GM18873 (cell line): ENCODE results near the gene PAK5.
A peak's percentile ranks its signal among the peaks of the same experiment; 100 is the strongest.

Experiments
- ATAC-seq: cut with Tn5 transposase; IDR thresholded peaks from one replicate; pipeline ENCODE4 v1.9.1; 2021; ENCODE audit warnings: mild to moderate bottlenecking, moderate library complexity, moderate number of reproducible peaks; ENCODE audit not compliant: unreplicated experiment, low FRiP score

The PAK5 gene

DNA sequence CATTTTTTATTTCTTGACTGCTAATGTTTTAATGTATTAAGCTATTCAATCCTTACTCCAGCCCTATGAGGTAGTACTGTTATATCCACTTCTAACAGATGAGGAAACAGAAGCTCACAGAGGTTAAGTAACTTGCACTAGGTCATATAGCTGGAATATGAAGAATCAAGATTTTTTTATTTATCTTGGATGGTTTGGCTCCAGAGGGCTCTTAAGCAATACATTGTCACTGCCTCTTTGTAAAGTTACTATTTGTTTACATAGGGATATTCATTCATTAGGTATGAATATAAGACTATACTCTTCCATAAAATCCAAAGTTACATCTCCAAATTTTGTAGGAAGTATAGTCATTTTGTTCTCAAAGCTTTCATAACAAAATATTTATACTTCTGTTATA lies 210.7 kb downstream of the PAK5 start:
- no peak for ATAC-seq

DNA sequence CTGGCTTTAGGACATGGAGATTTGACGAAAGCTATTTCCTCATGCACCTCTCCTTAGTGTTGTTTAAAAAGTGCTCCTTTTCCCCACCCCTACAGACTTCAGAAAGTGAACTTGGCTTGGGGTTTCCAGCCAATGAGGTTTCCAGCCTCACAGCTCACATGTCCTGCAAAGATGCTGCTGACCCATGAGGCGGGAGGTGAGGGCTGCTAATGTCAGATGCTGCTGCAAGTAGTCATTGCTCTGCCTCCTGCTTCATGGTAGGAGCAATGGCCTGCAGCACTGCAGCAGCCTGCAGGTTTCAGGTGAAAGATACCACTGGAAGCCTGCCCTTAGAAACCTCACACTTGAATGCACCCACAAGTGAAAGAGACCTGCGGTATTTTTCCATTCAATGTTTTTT lies 211.7 kb downstream of the PAK5 start:
- ATAC-seq, result no peak

DNA sequence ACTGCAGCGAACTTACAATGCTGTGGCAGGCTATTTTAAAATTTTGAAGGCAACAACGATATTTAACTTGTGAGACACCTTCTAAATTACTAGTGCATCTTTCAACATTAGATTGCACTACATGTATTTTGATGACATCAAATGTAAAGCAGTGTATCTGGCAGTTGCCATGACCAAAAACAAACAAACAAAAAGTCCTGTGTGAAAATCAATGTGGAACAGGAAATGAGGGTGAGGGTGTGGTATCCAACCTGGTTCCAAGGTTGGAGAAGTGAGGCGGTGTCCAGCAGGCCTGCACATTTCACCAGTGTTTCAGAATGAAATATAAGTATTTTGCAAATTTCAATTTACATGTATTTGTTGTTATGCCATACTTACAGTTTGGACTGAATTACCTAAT lies 212.5 kb downstream of the PAK5 start:
- no peak for ATAC-seq

DNA sequence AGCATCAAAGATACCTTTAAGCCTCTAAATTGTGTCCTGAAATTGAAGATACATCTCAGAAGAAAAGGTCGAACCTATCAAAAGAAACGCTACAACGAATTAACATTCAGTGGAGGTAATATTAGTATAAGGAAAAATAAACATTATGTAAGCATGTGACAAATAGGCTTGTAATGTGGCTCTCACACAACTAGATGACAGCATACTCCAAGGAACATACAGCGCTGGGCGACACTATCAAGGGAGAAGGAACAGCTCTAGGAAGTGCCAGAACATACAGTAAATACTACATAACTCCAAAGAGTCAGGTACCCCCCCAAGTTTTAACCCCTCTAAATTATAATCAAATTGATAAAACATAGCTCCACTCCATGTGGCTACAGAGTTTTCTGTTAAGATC lies 220.9 kb downstream of the PAK5 start:
- no peak for ATAC-seq

DNA sequence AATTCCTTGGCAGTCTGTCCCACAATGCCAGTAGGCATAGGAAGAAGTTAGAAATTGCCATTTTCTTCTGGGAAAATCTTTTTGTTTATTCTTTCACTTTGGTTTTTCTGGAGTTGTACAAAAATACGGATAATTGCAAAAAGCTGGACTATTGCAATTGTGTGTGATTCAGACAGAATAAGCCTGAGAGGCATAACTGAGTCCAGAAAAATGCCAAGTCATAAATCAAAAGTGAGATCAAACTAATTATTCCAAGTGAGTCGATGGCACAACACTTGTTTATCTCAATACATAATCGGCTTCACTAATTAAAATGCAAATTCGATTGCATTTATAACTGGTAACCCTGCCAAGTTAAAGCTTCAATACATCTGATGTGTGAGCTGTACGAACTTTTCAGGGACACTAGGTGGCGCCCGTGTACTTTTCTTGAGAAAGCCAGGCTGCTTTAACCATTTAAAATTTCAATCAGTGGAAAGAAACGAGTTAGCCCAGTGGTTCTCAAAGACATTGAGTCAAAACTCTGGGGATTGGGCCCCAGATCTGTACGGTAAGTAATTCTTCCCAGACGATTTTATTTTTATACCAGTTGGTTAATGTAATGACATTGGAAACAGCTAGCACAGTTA lies 221.9 kb downstream of the PAK5 start:
- ATAC-seq, result no peak

DNA sequence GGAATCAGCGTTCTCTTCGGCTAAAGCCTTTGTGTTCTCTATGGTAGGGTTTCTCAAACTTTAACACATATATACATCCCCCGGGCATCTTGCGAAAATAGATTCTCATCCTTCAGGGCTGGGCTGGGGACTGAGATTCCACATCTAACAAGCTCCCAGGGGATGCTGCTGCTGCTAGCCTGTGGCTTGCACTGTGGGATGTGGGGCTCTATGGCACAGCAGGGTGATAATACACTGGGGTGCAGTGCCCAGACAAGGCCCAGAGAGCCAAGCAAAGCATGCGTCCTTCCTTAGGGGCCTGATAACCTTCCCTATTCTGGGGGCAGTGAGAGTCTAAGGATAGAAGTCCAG lies 222.4 kb downstream of the PAK5 start:
- ATAC-seq, result no peak

DNA sequence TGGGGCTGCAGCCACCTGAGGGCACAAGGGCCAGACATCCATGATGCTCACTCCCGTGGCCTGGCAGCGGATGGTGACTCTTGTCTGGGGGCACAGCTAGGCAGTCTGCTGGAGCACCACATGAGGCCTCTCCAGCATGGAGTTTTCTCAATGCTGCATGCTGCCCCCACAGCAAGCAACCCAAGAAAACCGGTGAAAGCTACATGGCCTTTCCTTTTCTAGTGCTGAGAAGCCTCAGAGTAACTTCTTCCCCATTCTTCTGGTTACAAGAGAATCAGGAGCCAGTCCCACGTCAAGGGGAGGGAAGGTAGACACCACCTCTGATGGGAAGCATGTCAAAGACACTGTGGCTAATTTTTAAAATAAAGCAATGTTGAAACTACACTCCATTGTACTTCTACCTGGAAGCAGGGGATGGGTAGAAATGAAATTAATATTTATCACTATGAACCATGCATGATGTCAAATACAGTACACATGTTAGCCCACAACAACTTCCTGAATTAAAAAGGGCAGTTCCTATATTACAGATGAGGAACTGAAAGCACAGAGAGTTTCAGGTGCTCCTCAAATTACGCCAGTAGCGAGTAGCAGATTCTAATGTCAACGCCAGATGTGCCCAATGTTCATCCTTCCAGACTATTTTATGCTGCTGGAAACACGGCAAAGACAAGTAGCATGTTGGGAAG lies 223.0 kb downstream of the PAK5 start:
- peak; percentile 95 for ATAC-seq

DNA sequence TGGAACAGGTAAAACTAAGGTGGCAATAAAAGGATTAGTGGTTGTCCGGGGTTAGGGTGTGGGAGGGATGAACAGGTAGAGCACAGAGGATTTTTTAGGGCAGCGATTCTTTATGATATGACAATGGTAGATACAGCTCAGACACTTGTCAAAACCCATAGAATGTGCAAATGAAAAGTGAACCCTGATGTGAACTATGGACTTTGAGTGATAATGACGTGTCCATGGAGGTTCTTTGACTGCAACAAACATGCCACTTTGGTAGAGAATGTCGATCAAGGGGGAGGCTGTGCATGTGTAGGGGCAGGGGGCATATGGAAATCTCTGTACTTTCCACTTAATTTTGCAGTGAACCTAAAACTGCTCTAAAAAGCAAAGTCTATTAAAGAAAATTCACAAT lies 223.8 kb downstream of the PAK5 start:
- ATAC-seq, result no peak

DNA sequence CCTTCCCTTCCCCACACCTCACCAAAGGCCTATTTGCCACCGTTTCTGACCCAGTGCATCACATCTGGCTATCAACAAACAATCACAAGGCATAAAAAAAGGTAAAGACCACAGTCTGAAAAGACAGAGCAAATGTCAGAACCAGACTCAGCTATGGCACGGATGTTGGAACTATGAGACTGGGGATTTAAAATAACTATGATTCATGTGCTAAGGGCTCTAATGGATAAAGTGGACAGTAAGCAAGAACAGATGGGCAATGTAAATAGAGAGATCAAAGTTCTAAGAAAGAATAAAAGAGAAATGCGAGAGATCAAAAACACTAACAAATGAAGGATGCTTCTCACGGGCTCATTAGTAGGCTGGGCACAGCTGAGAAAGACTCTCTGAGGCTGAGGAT lies 225.0 kb downstream of the PAK5 start:
- ATAC-seq, result no peak

DNA sequence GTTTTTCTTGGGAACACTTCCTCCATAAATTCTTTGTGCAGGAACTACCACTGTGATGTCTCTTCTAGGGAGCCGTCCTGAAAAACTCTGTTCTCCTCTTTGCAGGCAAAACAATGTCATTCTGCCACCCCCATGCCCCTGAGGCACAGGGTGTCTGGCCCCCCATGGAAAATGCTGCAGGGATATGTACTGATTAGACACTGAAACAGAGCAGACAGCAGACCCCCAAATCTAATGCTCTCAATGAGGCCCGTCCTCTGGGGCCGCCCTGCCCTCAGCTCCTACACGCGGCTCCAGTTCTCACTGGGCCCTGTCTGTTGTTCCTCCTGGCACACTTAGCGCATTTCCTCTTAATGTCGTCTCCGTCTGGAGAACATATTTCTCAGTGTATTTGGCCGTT lies 227.0 kb downstream of the PAK5 start:
- ATAC-seq, result no peak

DNA sequence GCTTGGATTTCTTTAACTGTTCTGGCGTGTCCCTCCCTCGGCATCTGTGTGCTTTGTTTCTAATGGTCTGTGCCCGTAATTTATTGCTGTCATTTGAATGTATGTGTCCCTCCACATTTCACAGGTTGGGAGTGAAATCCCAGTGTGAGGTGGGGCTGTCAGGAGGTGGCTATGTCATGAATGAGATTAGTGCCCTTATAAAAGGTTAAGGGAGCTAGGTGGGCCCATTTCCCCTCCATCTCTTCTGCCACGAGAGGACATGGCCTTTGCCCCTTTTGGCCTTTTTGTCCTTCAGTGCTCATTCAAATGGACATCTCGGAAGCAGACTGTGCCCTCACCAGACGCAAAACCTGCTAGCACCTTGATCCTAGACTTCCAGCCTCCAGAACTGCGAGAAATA lies 228.2 kb downstream of the PAK5 start:
- no peak for ATAC-seq

DNA sequence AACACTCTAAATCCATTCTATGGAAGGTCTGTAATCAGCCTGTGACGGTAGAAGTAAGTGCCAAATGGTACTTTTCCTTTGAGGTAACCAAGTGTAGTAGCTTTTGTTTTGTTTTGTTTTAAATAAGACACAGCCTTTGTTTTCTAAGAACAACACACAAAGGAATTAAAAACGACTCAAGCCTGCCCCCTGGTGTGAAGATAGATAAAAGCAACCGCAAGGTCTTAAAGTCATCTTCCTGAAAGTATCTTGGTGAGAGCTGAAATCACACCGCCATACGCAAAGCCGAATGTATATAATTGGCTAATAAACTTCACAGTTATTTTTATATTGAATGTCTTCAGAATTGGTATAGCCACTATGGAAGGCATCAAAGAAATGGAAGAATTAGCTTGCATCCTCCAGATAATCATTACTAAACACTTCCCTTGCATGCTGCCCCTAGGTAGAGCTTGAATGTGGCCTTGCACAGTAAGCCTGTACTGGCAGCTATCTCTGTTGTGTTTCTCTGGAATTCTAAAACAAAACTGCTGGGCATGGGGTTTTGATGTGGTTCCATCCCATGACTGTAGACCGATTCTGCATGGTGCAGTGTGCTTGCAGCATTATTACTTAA lies 228.9 kb downstream of the PAK5 start:
- ATAC-seq, result no peak

DNA sequence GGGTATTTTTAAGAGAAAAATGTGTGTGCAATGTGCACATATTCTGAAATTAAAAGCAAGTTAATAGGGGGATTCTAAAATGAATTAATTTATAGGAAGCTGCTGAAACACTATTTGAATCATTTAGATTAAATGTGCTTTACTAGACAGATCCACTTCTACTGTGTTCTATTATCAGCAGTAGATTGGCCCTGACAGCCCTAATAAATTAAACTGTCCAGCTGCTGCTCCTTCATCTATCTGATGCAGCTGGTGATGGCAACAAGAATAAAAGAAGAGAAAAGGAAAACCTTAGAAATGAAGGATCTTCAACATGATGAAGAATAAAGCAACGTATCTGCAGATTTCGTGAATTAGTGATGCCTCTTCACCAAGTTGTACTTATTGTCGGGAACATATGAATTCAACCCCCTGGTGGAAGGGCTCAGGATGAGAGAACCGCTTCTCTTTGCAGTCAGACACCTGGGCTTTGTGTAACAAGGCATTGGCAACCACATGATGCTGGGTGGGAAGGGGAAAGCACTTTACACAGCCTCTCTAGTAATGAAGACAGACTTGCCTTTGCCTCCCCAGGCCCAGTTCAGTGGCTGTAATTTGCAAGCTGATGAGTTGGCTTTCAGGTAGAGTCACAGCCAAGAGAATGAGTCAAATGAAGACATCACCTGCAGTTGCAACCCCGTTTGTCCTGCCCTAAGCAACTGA lies 230.1 kb downstream of the PAK5 start:
- no peak for ATAC-seq

DNA sequence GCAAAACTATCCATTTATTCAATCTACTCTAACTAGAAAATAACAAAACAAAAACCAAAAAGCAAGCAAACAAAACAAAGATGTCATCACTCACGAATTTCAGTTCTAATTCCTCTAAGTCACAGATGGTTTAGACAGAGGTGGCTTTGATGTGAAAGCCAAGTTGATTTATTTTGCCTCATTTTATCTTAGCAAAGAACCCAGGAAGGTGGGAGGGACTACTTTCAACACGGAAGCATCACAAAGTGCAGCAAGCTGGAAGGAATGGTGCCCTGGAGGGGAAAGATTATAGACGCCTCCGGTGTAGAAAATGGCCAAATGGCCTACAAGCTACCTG lies 236.1 kb downstream of the PAK5 start:
- ATAC-seq, result no peak

DNA sequence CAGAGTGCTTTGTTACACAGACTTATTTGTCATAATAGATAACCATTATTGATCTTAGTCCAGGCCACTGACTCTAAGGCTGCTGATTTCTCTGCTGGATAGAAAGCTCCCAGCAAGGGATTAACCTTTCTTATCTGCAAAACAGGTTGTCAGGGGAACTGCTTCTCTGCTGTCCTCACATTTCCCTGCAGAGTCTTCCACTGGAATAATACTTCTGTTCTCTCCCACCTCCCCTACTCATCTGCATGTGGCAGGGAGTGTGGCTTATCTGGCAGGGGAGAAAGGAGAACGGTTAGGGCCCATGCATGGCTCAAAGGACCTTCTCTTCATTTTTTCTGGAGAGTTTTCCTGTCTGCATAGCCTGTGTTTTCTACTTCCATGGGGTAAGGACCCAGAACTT lies 238.3 kb downstream of the PAK5 start:
- ATAC-seq, result no peak

DNA sequence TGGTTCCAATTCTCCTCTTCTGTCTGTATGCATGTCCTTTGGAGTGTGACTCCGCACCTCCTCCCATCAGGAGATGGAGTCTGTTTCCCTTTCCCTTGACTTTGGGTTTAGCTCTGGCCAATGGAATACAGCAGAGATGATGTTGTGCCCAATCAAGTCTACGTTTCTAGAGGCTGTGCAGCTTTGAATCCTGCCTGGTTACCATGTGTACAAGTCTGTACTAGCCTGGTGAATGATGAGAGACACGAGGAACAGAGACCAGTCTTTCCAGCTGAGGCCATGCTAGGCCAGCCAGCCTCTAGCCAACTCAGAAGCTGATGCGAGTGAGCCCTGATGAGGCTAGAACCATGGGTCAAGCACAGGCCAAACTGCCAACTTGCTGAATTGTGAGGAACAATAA lies 241.3 kb downstream of the PAK5 start:
- ATAC-seq, result no peak

DNA sequence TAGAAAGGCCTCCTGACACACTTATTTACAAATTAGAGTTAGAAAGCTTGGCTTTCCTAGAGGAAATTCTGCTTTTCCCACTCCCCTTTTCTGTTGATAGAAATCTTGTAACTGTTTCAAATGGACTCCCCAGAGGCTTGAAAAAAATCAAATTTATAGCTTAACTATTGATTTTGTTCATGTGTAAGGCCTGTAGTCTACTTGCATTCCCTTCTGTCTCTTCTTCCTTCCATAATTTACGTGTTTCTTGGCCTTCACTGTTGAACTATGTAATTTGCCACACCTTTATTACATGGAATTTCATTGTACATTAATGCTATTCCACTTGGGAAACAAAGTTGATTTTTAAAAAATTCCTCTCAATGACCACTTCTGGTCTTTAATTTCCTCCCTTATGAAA lies 243.1 kb downstream of the PAK5 start:
- ATAC-seq, result no peak

DNA sequence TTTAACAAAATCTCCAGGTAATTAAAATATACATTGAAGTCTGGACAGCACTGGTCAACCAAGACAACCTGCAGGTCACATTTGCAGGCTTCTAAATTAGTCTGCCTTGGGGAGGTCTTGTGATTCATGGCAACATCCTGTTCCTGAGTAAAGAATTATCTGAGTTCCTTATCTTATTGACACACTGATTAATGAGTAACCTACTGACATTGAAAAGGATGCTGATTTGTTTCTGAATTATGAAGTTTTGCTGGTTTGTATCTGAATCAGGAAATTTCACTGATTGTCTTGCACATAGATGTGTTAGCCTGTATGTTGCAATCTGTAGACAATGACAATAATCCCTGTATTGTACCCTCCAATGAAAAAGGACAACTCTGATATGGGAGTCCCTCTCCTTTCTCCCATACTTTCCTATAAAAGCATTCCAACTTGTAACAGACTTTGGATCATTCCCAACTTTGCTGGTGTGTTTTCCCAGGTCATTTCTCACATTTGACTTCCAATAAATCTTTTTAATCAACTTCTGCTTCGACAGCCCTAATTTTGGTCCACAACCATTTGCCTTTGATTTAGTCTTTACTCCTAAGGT lies 244.5 kb downstream of the PAK5 start:
- ATAC-seq, result no peak

DNA sequence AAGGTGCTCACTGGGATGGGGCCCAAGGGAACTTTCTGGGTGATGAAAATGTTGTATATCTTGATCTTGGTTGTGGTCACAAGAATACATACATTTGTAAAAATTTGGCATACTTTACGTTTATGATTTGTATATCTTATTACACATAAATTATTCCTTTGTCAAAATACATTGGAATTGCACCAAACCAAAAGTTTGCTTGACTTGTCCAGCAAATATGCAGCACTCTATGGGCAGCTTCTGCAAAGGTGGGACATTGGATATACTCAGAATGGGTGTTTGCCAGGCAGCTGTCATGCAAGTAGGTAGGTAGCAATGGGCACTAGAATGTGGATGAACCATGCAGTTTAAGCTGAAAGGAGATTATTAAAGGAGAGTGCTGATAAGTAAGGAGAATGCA lies 246.5 kb downstream of the PAK5 start:
- no peak for ATAC-seq

DNA sequence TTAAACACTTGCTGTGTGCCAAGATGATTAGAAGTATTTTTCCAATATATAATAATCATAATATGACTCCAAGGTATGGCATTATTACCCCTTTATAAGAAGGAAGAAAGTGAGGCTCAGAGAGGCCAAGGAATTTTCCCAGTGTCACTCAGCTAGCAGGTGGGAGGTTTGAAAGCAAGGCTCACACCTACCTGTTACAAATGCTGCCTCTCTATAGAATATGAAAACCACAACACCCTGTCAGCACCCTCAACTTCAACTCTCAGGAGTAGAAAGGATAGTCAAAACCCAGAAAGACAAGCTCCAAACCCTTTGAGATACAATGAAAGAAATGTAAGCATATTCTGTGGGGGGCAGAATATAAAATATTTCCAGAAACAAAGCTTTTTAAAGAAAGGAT lies 247.8 kb downstream of the PAK5 start:
- ATAC-seq, result no peak

DNA sequence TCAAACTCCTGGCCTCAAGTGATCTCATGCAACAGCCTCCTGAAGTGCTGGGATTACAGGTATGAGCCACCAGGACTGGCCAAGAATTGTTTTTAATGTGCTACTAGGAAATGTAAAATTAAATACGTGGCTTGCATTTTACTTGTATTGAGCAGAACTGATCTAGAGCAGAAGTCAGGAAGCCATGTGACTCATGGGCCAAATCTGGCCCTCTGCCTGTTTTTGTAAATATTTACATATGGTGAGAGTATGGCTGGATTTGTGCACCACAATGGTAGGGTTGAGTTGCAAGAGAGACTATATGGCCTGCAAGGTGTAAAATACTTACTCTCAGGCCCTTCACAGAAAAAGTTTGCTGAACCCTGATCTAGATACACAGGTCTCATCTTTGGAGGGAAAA lies 248.7 kb downstream of the PAK5 start:
- no peak for ATAC-seq
